KOPT-K1 (cell line): ENCODE measurements around the gene NXT1.
A peak's percentile ranks its signal among the peaks of the same experiment; 100 is the strongest.

ENCODE experiments used
- H3K27ac ChIP-seq: fragments of 200-600 bp; sonication (generic); 2 replicates; pipeline ENCODE4 v1.5.1; 2016; ENCODE audit warnings: antibody characterized with exemption, mild to moderate bottlenecking, low read depth, low read length; ENCODE audit not compliant: poor library complexity, severe bottlenecking
- H3K36me3 ChIP-seq: fragments of 200-600 bp; sonication (generic); 2 replicates; pipeline ENCODE4 v1.5.1; 2017; ENCODE audit warnings: antibody characterized with exemption, mild to moderate bottlenecking, low read length, moderate library complexity; ENCODE audit not compliant: insufficient read depth
- H3K9me3 ChIP-seq: fragments of 200-600 bp; sonication (generic); 2 replicates; pipeline ENCODE4 v1.5.1; 2017; ENCODE audit warnings: antibody characterized with exemption, low read length, mild to moderate bottlenecking; ENCODE audit not compliant: insufficient read depth, poor library complexity, severe bottlenecking

NXT1 gene

GRCh38 chr20:23362392-23363256 is 12.0 kb downstream of the NXT1 start:
- no peaks in the 10 kb centered on the region for H3K9me3 ChIP-seq
- H3K36me3 ChIP-seq: peaks cover 33% of the 10 kb centered on the region
- peak overlapping the region; percentile 86 for H3K27ac ChIP-seq

DNA sequence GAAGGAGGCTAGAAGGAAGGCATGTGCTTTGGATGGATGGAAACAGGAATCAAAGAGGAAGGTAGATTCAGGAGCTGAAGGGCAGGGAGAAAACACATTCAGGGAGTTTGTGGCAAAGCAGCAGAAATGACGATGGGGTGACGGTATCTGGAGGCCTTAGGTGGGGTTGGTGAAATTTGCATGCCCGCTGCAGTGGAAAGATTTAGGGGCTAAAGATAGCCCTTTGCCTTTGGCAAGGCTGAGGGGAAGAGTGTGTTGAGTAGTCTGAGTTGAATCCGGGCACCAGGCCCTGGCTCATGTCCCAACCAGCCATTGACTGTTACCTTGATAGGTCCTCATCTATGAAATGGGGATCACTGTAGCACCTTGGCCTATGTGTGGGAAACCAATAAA is 12.7 kb downstream of the NXT1 start:
- Histone ChIP-seq H3K27ac (peak overlapping the region; percentile 86), H3K9me3 (no peaks in the 10 kb centered on the region), H3K36me3 (peaks cover 39% of the 10 kb centered on the region)

DNA sequence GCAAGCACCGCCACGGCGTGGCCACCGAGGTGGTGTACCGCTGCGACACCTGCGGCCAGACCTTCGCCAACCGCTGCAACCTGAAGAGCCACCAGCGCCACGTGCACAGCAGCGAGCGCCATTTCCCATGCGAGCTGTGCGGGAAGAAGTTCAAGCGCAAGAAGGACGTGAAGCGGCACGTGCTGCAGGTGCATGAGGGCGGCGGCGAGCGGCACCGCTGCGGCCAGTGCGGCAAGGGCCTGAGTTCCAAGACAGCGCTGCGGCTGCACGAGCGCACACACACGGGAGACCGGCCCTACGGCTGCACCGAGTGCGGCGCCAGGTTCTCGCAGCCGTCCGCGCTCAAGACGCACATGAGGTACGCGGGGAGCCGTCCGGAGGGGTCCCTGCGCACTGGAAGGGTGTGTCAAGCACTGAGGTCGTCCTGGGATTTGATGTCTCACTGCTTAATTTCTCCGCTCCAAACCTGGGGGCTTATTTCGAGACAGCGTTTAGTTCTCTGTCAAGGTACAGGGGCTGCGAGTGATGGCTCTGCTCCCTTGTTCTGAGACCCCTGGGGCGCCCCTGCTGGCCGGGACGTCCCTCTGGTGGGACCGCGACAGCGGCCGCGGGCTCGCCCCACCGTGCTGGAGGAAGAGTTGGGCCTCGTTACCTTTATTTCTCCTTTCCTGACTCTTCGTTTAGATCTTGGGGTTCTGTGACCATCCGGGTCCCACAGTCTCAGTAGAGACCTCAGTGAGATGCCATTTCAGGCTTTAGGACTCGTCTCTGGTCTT is 15.0 kb downstream of the NXT1 start:
- Histone ChIP-seq H3K36me3 (peaks cover 62% of the 10 kb centered on the region), H3K27ac (no peak overlapping the region), H3K9me3 (no peaks in the 10 kb centered on the region)

GRCh38 chr20:23366384-23366783 is 15.8 kb downstream of the NXT1 start:
- Histone ChIP-seq H3K9me3 (no peaks in the 10 kb centered on the region), H3K36me3 (peaks cover 71% of the 10 kb centered on the region), H3K27ac (no peak overlapping the region)

DNA sequence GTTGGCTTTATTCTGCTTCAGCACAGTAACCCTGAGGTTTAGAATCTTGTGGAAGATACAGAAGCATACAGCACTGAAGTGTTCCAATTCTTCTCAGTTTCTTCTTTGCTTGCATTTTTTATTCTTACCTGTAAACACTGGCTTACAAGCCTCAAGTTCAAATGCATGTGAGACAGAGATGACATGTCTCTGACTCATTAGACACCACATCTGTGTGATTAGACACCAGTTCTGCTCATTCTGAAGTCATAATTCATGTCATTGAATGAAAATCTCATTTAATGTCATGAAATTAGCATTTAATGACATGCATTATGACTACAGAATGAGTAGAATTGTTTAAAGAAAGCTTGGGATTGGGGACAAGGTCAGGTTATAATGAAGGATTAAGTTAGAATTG is 17.2 kb downstream of the NXT1 start:
- H3K27ac ChIP-seq: no peak overlapping the region
- peaks cover 84% of the 10 kb centered on the region for H3K36me3 ChIP-seq
- no peaks in the 10 kb centered on the region for H3K9me3 ChIP-seq

- Histone ChIP-seq H3K9me3 (no peaks in the 10 kb centered on the region), H3K27ac (no peak overlapping the region), H3K36me3 (peaks cover 92% of the 10 kb centered on the region)
Observed at GRCh38 chr20:23368316-23369071, 17.9 kb downstream of the NXT1 start.

DNA sequence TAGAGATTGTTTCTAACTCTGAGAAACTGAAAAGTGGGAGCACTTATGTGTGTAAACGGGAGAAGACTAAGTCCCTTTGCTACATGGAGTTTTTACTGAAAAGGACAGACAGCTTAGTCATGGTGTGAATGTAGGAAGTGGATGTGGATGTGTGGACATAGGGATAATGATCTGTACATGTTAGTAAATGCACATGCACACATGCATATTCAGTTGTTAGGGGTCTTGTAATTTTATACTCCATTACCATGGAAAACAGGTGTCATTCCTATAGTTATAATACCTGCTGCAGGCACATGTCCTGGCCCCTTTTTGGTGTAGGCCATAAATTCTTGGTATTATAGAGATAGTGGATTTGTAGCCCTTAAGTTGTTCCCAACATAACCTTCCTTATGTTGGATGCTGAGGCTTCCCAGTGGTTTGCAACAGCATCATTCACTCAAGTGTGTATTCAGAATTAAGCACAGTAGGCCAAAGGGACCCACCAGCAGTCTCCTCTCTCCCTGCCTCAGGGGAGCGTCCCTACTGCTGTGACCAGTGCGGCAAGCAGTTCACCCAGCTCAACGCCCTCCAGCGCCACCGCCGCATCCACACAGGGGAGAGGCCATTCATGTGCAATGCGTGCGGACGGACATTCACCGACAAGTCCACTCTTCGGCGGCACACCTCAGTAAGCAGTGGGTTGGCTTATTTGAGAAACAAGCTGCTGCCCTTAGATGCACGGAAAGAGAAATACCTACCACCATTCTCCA is 18.7 kb downstream of the NXT1 start:
- Histone ChIP-seq H3K36me3 (peaks cover 97% of the 10 kb centered on the region), H3K9me3 (no peaks in the 10 kb centered on the region), H3K27ac (no peak overlapping the region)

DNA sequence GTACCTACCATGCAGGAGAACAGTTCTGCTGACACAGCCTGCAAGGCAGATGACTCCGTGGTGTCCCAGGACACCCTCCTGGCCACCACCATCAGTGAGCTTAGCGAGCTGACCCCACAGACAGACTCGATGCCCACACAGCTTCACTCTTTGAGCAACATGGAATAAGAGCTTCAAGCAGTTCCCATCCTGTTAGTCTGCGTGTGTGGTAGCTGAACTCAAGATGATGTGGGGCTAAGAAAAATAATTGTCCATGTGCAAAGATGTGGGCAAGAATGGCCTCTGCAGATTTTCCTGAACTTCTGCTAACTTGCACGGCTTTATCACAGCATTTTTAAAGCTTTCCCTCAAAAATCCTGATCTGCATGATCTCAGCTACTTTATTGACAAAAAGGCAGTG is 19.7 kb downstream of the NXT1 start:
- Histone ChIP-seq H3K27ac (no peak overlapping the region), H3K36me3 (peaks cover 95% of the 10 kb centered on the region), H3K9me3 (no peaks in the 10 kb centered on the region)

GRCh38 chr20:23370873-23371272 is 20.3 kb downstream of the NXT1 start:
- Histone ChIP-seq H3K36me3 (peaks cover 95% of the 10 kb centered on the region), H3K27ac (no peak overlapping the region), H3K9me3 (no peaks in the 10 kb centered on the region)

GRCh38 chr20:23371496-23371895 is 20.9 kb downstream of the NXT1 start:
- no peaks in the 10 kb centered on the region for H3K9me3 ChIP-seq
- H3K27ac ChIP-seq: no peak overlapping the region
- H3K36me3 ChIP-seq: peaks cover 97% of the 10 kb centered on the region

DNA sequence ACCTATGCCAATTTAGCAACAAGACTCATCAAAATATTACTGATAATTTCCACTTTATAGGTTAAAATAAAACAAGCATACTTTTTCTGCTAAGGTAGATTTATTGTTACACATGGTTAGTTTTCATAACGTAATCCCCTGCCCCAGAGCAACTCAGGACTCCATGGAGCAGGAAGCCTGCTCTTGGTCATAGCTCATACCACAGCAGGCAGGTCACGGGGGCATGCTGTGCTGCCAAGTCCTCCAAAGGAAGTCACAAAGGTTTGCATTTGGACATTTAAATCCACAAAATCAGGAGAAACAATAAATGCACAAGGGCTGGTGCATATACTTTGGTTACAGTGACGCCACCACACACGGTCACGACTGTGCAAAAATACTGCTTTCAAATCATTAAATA is 23.9 kb downstream of the NXT1 start:
- Histone ChIP-seq H3K36me3 (peaks cover 88% of the 10 kb centered on the region), H3K9me3 (no peaks in the 10 kb centered on the region), H3K27ac (no peak overlapping the region)

GRCh38 chr20:23375827-23376226 is 25.2 kb downstream of the NXT1 start:
- H3K36me3 ChIP-seq: peaks cover 88% of the 10 kb centered on the region

GRCh38 chr20:23379772-23380171 is 29.2 kb downstream of the NXT1 start:
- no peaks in the 10 kb centered on the region for H3K9me3 ChIP-seq
- no peak overlapping the region for H3K27ac ChIP-seq
- peaks cover 70% of the 10 kb centered on the region for H3K36me3 ChIP-seq

More at GRCh38 chr20:23375827-23376226, 25.2 kb downstream of the NXT1 start:
- Histone ChIP-seq H3K9me3 (no peaks in the 10 kb centered on the region), H3K27ac (no peak overlapping the region)

GRCh38 chr20:23381876-23382275 is 31.3 kb downstream of the NXT1 start:
- Histone ChIP-seq H3K36me3 (peaks cover 53% of the 10 kb centered on the region), H3K9me3 (no peaks in the 10 kb centered on the region), H3K27ac (no peak overlapping the region)
